HG03460 (cell line): ENCODE data around the gene ELFN2.
"Not testable (repeated sequence)": the region's sequence is repeated elsewhere in the genome, so short reads cannot be mapped to it uniquely, and the experiment has no call there.

ENCODE experiments used
- ATAC-seq: cut with Tn5 transposase; IDR thresholded peaks from one replicate; pipeline ENCODE4 v1.9.1; 2021; ENCODE audit not compliant: unreplicated experiment

ELFN2 gene

GRCh38 chr22:37412495-37413250, 14.6 kb downstream of the ELFN2 start:
- ATAC-seq, result no peak

- ATAC-seq, result no peak
Measured at GRCh38 chr22:37411655-37412054, 15.6 kb downstream of the ELFN2 start.

- no peak for ATAC-seq
Measured at GRCh38 chr22:37410174-37411055, 16.9 kb downstream of the ELFN2 start.

- no peak for ATAC-seq
Measured at GRCh38 chr22:37409459-37410050, 17.7 kb downstream of the ELFN2 start.

- no peak for ATAC-seq
Measured at GRCh38 chr22:37409031-37409430, 18.2 kb downstream of the ELFN2 start.

GRCh38 chr22:37407856-37408255, 19.4 kb downstream of the ELFN2 start:
- ATAC-seq, result no peak

GRCh38 chr22:37406441-37407235, 20.6 kb downstream of the ELFN2 start:
- no peak for ATAC-seq

- ATAC-seq, result no peak
Measured at GRCh38 chr22:37404091-37404490, 23.2 kb downstream of the ELFN2 start.

- ATAC-seq, result no peak
Measured at GRCh38 chr22:37403267-37403960, 23.9 kb downstream of the ELFN2 start.

- no peak for ATAC-seq
Measured at GRCh38 chr22:37402184-37402506, 25.1 kb downstream of the ELFN2 start.

- no peak for ATAC-seq
Measured at GRCh38 chr22:37401401-37402183, 25.7 kb downstream of the ELFN2 start.

- ATAC-seq, result no peak
Measured at GRCh38 chr22:37400719-37401118, 26.6 kb downstream of the ELFN2 start.

- not testable (repeated sequence) for ATAC-seq
Measured at GRCh38 chr22:37399457-37399856, 27.8 kb downstream of the ELFN2 start.

GRCh38 chr22:37397226-37397625, 30.1 kb downstream of the ELFN2 start:
- no peak for ATAC-seq

GRCh38 chr22:37396488-37397084, 30.7 kb downstream of the ELFN2 start:
- no peak for ATAC-seq

GRCh38 chr22:37394341-37394740, 32.9 kb downstream of the ELFN2 start:
- no peak for ATAC-seq

- ATAC-seq, result no peak
Measured at GRCh38 chr22:37393746-37394145, 33.5 kb downstream of the ELFN2 start.

- ATAC-seq, result no peak
Measured at GRCh38 chr22:37392721-37393328, 34.5 kb downstream of the ELFN2 start.

- ATAC-seq, result no peak
Measured at GRCh38 chr22:37391702-37392101, 35.6 kb downstream of the ELFN2 start.
